B cell (primary cell): ENCODE results near the gene AFF3.

Experiments
- CTCF ChIP-seq: fragments of 200-600 bp; IDR thresholded peaks from one replicate; pipeline ENCODE4 v1.8.0; 2022; ENCODE audit warnings: antibody characterized with exemption, mild to moderate bottlenecking
- EZH2 ChIP-seq: IDR thresholded peaks from 2 replicates; pipeline ENCODE4 v1.6.1; 2012; ENCODE audit warnings: borderline replicate concordance, low read depth, mild to moderate bottlenecking, moderate library complexity, low read length; ENCODE audit not compliant: insufficient read depth, poor library complexity, severe bottlenecking

GRCh38 chr2:99648178-99648844 lies 494.1 kb downstream of the AFF3 start:
- TF ChIP-seq CTCF = no peak
- TF ChIP-seq EZH2 = no peak
